UCSD-AML1 (cell line): ENCODE data around the gene NCOA7.

ENCODE experiments used
- DNase-seq: peaks from one replicate; lab custom pipeline; 2025; ENCODE audit not compliant: unreplicated experiment; lab: John Stamatoyannopoulos, UW

The NCOA7 gene, protein sequence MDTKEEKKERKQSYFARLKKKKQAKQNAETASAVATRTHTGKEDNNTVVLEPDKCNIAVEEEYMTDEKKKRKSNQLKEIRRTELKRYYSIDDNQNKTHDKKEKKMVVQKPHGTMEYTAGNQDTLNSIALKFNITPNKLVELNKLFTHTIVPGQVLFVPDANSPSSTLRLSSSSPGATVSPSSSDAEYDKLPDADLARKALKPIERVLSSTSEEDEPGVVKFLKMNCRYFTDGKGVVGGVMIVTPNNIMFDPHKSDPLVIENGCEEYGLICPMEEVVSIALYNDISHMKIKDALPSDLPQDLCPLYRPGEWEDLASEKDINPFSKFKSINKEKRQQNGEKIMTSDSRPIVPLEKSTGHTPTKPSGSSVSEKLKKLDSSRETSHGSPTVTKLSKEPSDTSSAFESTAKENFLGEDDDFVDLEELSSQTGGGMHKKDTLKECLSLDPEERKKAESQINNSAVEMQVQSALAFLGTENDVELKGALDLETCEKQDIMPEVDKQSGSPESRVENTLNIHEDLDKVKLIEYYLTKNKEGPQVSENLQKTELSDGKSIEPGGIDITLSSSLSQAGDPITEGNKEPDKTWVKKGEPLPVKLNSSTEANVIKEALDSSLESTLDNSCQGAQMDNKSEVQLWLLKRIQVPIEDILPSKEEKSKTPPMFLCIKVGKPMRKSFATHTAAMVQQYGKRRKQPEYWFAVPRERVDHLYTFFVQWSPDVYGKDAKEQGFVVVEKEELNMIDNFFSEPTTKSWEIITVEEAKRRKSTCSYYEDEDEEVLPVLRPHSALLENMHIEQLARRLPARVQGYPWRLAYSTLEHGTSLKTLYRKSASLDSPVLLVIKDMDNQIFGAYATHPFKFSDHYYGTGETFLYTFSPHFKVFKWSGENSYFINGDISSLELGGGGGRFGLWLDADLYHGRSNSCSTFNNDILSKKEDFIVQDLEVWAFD

DNA sequence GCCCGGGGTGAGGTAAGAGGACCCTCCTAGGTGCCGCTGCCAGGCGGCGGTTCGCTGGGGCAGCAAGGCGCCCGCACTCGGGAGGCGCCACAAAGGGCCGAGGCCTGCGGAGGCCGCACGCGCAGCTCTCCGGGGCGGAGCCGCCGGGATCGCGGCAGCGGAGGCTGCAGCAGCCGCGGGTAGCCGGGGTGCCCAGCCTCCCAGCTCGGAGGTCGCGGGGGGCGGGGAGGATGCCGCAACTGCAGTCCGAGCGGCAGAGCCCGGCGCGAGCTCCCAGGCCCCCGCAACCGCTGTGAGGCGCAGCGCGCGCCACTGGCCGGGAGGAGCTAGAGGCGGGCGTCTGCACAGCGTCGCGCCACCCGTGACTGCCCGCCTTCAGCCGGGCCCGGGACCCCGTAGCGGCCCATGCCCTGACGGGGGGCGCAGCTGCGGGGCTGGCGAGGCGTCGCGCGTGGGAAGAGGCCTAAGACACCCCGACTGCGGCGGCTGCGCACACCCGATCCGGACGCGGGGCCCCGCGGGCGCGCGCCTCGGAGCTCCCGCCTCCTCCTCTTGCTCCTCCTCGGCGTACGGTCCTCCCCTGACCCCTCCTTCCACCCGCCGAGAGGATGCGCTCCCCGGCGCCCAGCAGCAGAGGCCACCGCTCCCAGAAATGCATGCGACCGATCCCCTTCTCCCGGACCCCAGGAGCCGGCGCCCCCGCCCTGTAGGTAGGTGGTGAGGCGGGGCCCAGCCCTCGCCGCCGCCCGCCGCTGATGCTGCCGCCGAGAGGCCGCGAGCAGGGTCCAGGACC is at the start of gene NCOA7:
TSS of gene NCOA7 (plus strand) at position 603 of the 793 bp plus-strand sequence. CDS start 24,395 bp downstream, outside the sequence.
- DNase-seq: peak; percentile 79

DNA sequence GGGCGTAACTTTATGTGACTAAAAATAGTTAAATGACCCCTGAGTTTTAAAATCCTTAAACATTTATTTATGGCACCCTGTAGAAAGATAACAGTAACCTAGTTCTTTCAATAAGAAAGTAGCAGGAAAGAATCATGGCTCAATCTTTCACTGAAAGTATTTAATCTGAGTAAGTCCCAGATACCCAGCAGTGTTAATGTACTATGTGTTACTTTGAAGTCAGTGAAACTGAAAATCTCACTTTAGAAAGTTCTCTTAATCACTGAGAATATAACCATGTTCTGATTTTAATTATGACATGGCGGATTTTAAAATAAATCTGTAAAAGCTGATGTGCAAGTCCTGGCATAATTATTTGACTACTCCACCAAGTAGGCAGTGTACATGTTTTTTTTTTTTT is 49.4 kb upstream of the NCOA7 start:
- DNase-seq: no peak

- no peak for DNase-seq
Measured at GRCh38 chr6:125742024-125742423, 48.7 kb upstream of the NCOA7 start.

DNA sequence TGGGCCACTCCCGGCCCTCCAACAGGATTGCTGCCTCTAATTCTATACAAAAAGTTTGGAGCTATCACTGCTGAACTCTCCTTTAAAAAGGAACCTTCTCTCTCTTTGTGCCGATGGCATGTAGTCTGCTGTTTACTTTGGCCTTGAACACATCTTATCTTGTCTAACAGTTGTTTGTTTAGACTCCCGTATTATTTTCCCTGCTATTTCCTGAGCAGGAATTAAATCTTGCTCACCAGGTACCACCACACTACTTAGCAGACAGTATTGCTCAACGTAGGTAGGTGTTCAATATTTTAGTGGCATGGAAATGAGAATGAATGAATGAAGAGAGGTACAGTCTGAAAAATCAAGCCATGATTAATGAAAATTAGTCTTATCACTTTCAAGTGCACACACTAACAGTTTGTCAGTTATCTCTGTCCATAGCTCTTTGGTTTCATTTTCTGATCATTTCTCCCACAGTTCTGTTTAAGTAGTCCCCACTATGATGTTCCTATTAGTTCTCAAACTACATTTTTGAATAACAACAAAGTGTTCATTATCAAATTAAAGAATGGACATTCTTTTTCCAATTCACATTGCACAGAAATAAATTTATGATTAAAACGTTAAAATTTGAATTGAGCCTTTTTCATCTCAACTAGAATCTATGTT is 48.2 kb upstream of the NCOA7 start:
- no peak for DNase-seq

DNA sequence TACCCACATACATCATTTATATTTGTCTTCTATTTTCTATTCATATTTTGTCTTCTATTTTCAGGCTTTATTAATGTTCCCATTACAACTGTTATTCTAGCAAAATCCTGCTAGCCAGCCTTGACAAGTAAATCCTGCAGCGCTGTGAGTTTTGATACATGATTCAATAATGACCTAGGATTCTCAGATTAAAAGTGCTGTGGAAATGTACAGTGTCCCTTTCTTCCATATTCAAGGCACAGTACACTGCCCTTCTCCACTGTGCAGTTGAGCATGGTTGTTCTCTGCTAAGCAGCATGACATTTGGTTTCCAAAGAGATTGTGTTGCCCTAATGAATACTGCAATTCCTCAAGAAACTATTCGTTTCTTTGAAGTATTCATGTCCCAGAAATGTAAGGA is 47.2 kb upstream of the NCOA7 start:
- no peak for DNase-seq

GRCh38 chr6:125745281-125746018 is 45.3 kb upstream of the NCOA7 start:
- no peak for DNase-seq

GRCh38 chr6:125746019-125746414 is 44.7 kb upstream of the NCOA7 start:
- DNase-seq: no peak

DNA sequence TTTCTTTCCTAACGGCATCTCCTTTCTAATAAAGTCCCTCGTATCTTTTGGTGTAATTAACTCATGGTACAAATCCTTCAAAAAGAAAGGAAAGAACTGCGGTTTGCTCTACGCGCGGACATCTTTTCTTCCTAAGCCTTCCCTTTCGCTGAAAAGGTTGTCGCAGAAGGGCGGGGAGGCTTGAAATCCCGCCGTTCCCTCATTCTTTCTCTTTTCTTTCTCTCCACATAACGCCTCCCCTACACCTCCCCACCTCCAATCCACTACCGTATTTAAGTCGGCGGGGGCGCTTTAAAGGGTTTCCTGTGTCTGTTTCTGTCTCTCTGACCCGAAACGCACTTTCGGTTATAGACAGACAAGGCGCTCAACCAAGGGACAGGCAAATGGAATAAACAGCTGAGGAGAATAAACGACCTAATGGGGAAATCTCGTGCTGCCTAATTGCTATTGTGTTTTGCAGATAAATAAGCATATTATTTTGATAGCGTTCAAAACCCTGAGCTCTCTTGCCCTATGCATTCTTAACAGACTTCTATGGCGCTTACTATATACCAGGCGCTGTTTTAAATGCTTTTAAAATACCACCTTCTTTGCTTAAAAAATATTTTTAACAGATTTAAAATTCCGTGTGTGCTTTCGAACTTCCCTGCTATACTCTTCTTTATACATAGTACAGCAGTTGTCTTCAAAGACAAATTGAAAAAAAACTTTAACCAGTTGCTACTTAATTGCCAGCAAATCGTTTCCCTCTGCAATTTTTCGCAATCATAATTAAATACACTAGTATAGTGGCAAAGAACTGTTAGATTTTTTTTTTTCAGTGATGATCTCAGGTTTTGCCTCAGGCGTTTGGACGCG is 43.8 kb upstream of the NCOA7 start:
- DNase-seq: peak; percentile 21

GRCh38 chr6:125747589-125748405 is 43.0 kb upstream of the NCOA7 start:
- no peak for DNase-seq

GRCh38 chr6:125748406-125749172 is 42.2 kb upstream of the NCOA7 start:
- no peak for DNase-seq

GRCh38 chr6:125749173-125749864 is 41.4 kb upstream of the NCOA7 start, which contains the start of gene HEY2:
HEY2 (plus strand) TSS chr6:125749632; CDS start chr6:125749777, 145 bp downstream.
- peak; percentile 84 for DNase-seq

GRCh38 chr6:125749865-125750691 is 40.7 kb upstream of the NCOA7 start:
- no peak for DNase-seq

GRCh38 chr6:125750692-125751333 is 39.9 kb upstream of the NCOA7 start:
- no peak for DNase-seq

GRCh38 chr6:125751334-125751916 is 39.3 kb upstream of the NCOA7 start:
- DNase-seq: no peak

- DNase-seq: no peak
Measured at GRCh38 chr6:125752773-125753172, 38.0 kb upstream of the NCOA7 start.
